Measurements from ENCODE around the gene HLA-DRA. TPM values are rescaled to one million over a fixed set of nuclear protein-coding genes. Genes with fewer than 3 reads are reported as not detected.

The HLA-DRA gene
- total RNA-seq, 4 donors from 2014 or later, result 93.9 to 223 (median 113) TPM

GRCh38 chr6:32397252-32397920, 42.3 kb upstream of the HLA-DRA start:
- H3K27me3 ChIP-seq, result peaks cover 0 to 12% (median 0%) of the 10 kb centered on the region in 4 donors
- no peaks in the 10 kb centered on the region for H3K36me3 ChIP-seq
- no peaks in the 10 kb centered on the region for H3K9me3 ChIP-seq
- H3K4me1 ChIP-seq, result peaks cover 0 to 4% (median 0%) of the 10 kb centered on the region in 4 donors
- no peak for DNase-seq (ENCODE audit: extremely low spot score)
- WGBS, result 76% methylated on average over 7 of the region's 7 CpGs
- no peak overlapping the region for H3K4me3 ChIP-seq
- TF ChIP-seq POLR2A (IDR thresholded peaks at IDR 0.05; ENCODE audit: low read depth), result no peak
- no peak for TF ChIP-seq POLR2AphosphoS5 (IDR thresholded peaks at IDR 0.05)
- TF ChIP-seq CTCF (IDR thresholded peaks at IDR 0.05), result no peak
- no peak for TF ChIP-seq EP300 (IDR thresholded peaks at IDR 0.05)
- intact Hi-C loops (cut with DNase I), result no loop called here
- H3K27ac ChIP-seq (replicated peaks in 1 of 4), result no peak overlapping the region

- no peak for DNase-seq (ENCODE audit: extremely low spot score)
- H3K9me3 ChIP-seq, result no peaks in the 10 kb centered on the region
- no peaks in the 10 kb centered on the region for H3K4me1 ChIP-seq
- H3K27ac ChIP-seq (replicated peaks in 1 of 4), result no peak overlapping the region
- TF ChIP-seq CTCF (IDR thresholded peaks at IDR 0.05) (no peak), POLR2AphosphoS5 (IDR thresholded peaks at IDR 0.05) (no peak), EP300 (IDR thresholded peaks at IDR 0.05) (no peak), POLR2A (IDR thresholded peaks at IDR 0.05; ENCODE audit: low read depth) (no peak)
- intact Hi-C loops (cut with DNase I), result no loop called here
- 38% methylated on average over 4 of the region's 4 CpGs for whole genome bisulfite sequencing
- H3K36me3 ChIP-seq, result no peaks in the 10 kb centered on the region
- H3K4me3 ChIP-seq, result no peak overlapping the region
- H3K27me3 ChIP-seq, result peaks cover 0 to 40% (median 9%) of the 10 kb centered on the region in 4 donors
Observed at GRCh38 chr6:32401284-32401963, 38.3 kb upstream of the HLA-DRA start.

GRCh38 chr6:32402812-32403211, 36.9 kb upstream of the HLA-DRA start:
- TF ChIP-seq CTCF (IDR thresholded peaks at IDR 0.05), result no peak
- no peak for TF ChIP-seq POLR2A (IDR thresholded peaks at IDR 0.05; ENCODE audit: low read depth)
- TF ChIP-seq POLR2AphosphoS5 (IDR thresholded peaks at IDR 0.05), result no peak
- TF ChIP-seq EP300 (IDR thresholded peaks at IDR 0.05), result no peak
- intact Hi-C loops (cut with DNase I), result no loop called here
- DNase-seq (ENCODE audit: extremely low spot score), result no peak
- Histone ChIP-seq H3K4me1 (no peaks in the 10 kb centered on the region), H3K4me3 (no peak overlapping the region), H3K36me3 (no peaks in the 10 kb centered on the region), H3K9me3 (no peaks in the 10 kb centered on the region), H3K27me3 (peaks cover 0 to 54% (median 9%) of the 10 kb centered on the region in 4 donors), H3K27ac (replicated peaks in 1 of 4) (no peak overlapping the region)
- 88% methylated on average over 4 of the region's 8 CpGs for WGBS

GRCh38 chr6:32405656-32406055, 34.0 kb upstream of the HLA-DRA start:
- no peak for TF ChIP-seq POLR2AphosphoS5 (IDR thresholded peaks at IDR 0.05)
- no peak for TF ChIP-seq EP300 (IDR thresholded peaks at IDR 0.05)
- no peak for TF ChIP-seq POLR2A (IDR thresholded peaks at IDR 0.05; ENCODE audit: low read depth)
- TF ChIP-seq CTCF (IDR thresholded peaks at IDR 0.05), result no peak
- no peak for DNase-seq (ENCODE audit: extremely low spot score)
- Histone ChIP-seq H3K9me3 (no peaks in the 10 kb centered on the region), H3K4me3 (no peak overlapping the region), H3K36me3 (no peaks in the 10 kb centered on the region), H3K27ac (replicated peaks in 1 of 4) (no peak overlapping the region), H3K27me3 (peaks cover 0 to 69% (median 9%) of the 10 kb centered on the region in 4 donors), H3K4me1 (no peaks in the 10 kb centered on the region)
- WGBS, result 26% methylated on average over 1 of the region's 1 CpG
- intact Hi-C loops (cut with DNase I), result no loop called here

All from esophagus muscularis mucosa (tissue), 4 donors.